ENCODE data around the gene OR56B4.

DNA sequence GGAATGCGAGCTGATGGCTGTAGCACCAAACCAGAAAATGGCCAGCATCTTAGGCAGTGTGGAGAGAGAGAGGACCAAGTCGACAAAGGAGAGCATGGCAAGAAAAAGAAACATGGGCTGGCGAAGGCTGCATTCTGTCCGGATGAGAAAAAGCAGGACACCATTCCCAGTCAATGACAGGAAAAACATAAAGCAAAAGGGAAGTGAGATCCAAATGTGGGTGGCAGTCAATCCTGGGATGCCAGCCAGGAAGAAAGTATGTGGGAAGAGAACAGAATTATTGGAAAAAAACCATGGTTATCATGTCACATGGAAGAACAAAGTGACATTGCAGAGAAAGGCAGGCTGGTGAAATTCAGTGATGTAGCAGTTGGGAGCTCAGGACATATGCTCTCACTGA lies 40.0 kb upstream of the OR56B4 start:
- TF ChIP-seq REST (IDR thresholded peaks at IDR 0.05; ENCODE audit: low read depth): no peak
- no peak for TF ChIP-seq EP300 (IDR thresholded peaks at IDR 0.05; ENCODE audit: borderline replicate concordance)
- TF ChIP-seq USF1 (IDR thresholded peaks at IDR 0.05): no peak
